Osteoblast (primary cell): ENCODE data around the gene TAS2R16. TPM values are rescaled to one million over a fixed set of nuclear protein-coding genes. Genes with fewer than 3 reads are reported as not detected.

ENCODE experiments used
- DNase-seq: peaks from one replicate; pipeline ENCODE4 v3.0.0; 2011; ENCODE audit warnings: low spot score, mixed read lengths; ENCODE audit not compliant: insufficient read length; ENCODE audit errors: missing footprints
- H2AFZ ChIP-seq: 2 replicates; pipeline ENCODE4 v1.6.0; 2011; ENCODE audit warnings: mild to moderate bottlenecking, low read length
- H3K27ac ChIP-seq: 2 replicates; pipeline ENCODE4 v1.5.1; 2011; ENCODE audit warnings: mild to moderate bottlenecking, low read depth, low read length, moderate library complexity
- H3K27me3 ChIP-seq: 2 replicates; pipeline ENCODE4 v1.6.0; 2012; ENCODE audit warnings: mild to moderate bottlenecking, control low read depth, inconsistent platforms, low read length, moderate library complexity; ENCODE audit not compliant: insufficient read depth
- H3K36me3 ChIP-seq: 2 replicates; pipeline ENCODE4 v1.5.1; 2011; ENCODE audit warnings: mild to moderate bottlenecking, low read length, control low read depth, moderate library complexity; ENCODE audit not compliant: insufficient read depth
- H3K4me1 ChIP-seq: 2 replicates; pipeline ENCODE4 v1.5.1; 2011; ENCODE audit warnings: mild to moderate bottlenecking, low read length, control low read depth, moderate library complexity; ENCODE audit not compliant: insufficient read depth
- H3K4me2 ChIP-seq: 2 replicates; pipeline ENCODE4 v1.6.0; 2011; ENCODE audit warnings: mild to moderate bottlenecking, low read length; ENCODE audit not compliant: insufficient read depth
- H3K4me3 ChIP-seq: fragments of 200-600 bp; sonication (generic); 3 replicates; pipeline ENCODE4 v1.5.1; 2012; ENCODE audit warnings: mild to moderate bottlenecking, low read length, inconsistent platforms; ENCODE audit not compliant: insufficient read depth
- H3K79me2 ChIP-seq: 2 replicates; pipeline ENCODE4 v1.6.0; 2012; ENCODE audit warnings: mild to moderate bottlenecking, low read length, control low read depth, inconsistent platforms; ENCODE audit not compliant: insufficient read depth
- H3K9me3 ChIP-seq: 2 replicates; pipeline ENCODE4 v1.5.1; 2011; ENCODE audit warnings: low read depth, low read length, control low read depth
- H4K20me1 ChIP-seq: 2 replicates; pipeline ENCODE4 v1.6.0; 2012; ENCODE audit warnings: mild to moderate bottlenecking, low read length, control low read depth; ENCODE audit not compliant: insufficient read depth
- CTCF ChIP-seq: IDR thresholded peaks from 2 replicates; pipeline ENCODE4 v1.5.1; 2011; ENCODE audit warnings: mild to moderate bottlenecking, low read depth, low read length, moderate library complexity; ENCODE audit errors: extremely low read depth
- total RNA-seq: library from RNA; depleted of rRNA; stranded (reverse); fragments of >200 nt; gene quantifications from 2 replicates; pipeline ENCODE4 v1.2.3, GENCODE V29; 2012

Gene TAS2R16
- total RNA-seq, 1 donor = not detected

GRCh38 chr7:122989577-122989976 is 5.9 kb downstream of the TAS2R16 start:
- TF ChIP-seq CTCF = no peak
- no peaks in the 10 kb centered on the region for H3K27me3 ChIP-seq
- no peak for DNase-seq

GRCh38 chr7:122989041-122989440 is 6.5 kb downstream of the TAS2R16 start:
- Histone ChIP-seq H3K9me3 (peaks cover 3% of the 10 kb centered on the region), H3K79me2 (no peaks in the 10 kb centered on the region), H2AFZ (no peak overlapping the region), H3K27me3 (no peaks in the 10 kb centered on the region), H4K20me1 (no peaks in the 10 kb centered on the region), H3K4me2 (no peak overlapping the region), H3K27ac (no peak overlapping the region), H3K4me1 (no peaks in the 10 kb centered on the region), H3K4me3 (no peak overlapping the region), H3K36me3 (no peaks in the 10 kb centered on the region)
- TF ChIP-seq CTCF = no peak
- DNase-seq = no peak

More at GRCh38 chr7:122989577-122989976, 5.9 kb downstream of the TAS2R16 start:
- Histone ChIP-seq H2AFZ (no peak overlapping the region), H3K4me1 (no peaks in the 10 kb centered on the region), H3K4me3 (no peak overlapping the region), H3K27ac (no peak overlapping the region), H3K4me2 (no peak overlapping the region), H3K36me3 (no peaks in the 10 kb centered on the region), H3K9me3 (peaks cover 3% of the 10 kb centered on the region), H4K20me1 (no peaks in the 10 kb centered on the region), H3K79me2 (no peaks in the 10 kb centered on the region)

- DNase-seq = no peak
- Histone ChIP-seq H3K79me2 (no peaks in the 10 kb centered on the region), H3K27me3 (no peaks in the 10 kb centered on the region), H3K36me3 (no peaks in the 10 kb centered on the region), H4K20me1 (no peaks in the 10 kb centered on the region), H3K4me3 (no peak overlapping the region), H3K4me2 (no peak overlapping the region), H2AFZ (no peak overlapping the region), H3K9me3 (peaks cover 3% of the 10 kb centered on the region), H3K27ac (no peak overlapping the region), H3K4me1 (no peaks in the 10 kb centered on the region)
- TF ChIP-seq CTCF = no peak
Measured at GRCh38 chr7:122988333-122988732, 7.2 kb downstream of the TAS2R16 start.

- TF ChIP-seq CTCF = no peak
- H4K20me1 ChIP-seq = no peaks in the 10 kb centered on the region
- no peak for DNase-seq
- no peak overlapping the region for H3K4me3 ChIP-seq
- no peaks in the 10 kb centered on the region for H3K36me3 ChIP-seq
- no peaks in the 10 kb centered on the region for H3K27me3 ChIP-seq
- H3K9me3 ChIP-seq = no peaks in the 10 kb centered on the region
- no peak overlapping the region for H3K4me2 ChIP-seq
- no peaks in the 10 kb centered on the region for H3K4me1 ChIP-seq
- H2AFZ ChIP-seq = no peak overlapping the region
- no peaks in the 10 kb centered on the region for H3K79me2 ChIP-seq
- no peak overlapping the region for H3K27ac ChIP-seq
Measured at GRCh38 chr7:122987463-122987862, 8.0 kb downstream of the TAS2R16 start.
